K562 (cell line): ENCODE results near the gene PES1. TPM values are rescaled to one million over a fixed set of nuclear protein-coding genes. Genes with fewer than 3 reads are reported as not detected.

Source experiments
- ATAC-seq: fragments of 200-7000 bp; cut with Tn5 transposase; 3 replicates; pipeline ENCODE4 v1.9.1; 2020; ENCODE audit warnings: moderate library complexity
- BruUV-seq: library from RNA; stranded (reverse); fragments of 400-500 nt; replicated peaks from 2 replicates; lab custom pipeline; 2021; lab: Mats Ljungman, UMichigan
- CTCF ChIA-PET: fragments of 300-600 bp; formaldehyde crosslinking; extraction: SDS; loops from one replicate; lab custom pipeline; 2021; ENCODE audit warnings: low intra/inter-chr PET ratio; lab: Yijun Ruan, JAX
- POLR2A ChIA-PET: fragments of 300-600, 350-650 bp; sonication (Branson Sonifier 250); formaldehyde crosslinking; extraction: SDS; loops from one replicate; lab custom pipeline; 2021; ENCODE audit warnings: antibody characterized with exemption, inconsistent platforms; lab: Yijun Ruan, JAX
- DNase-seq, 4 experiments: peaks; one replicate each; pipeline versions ENCODE4 v3.0.0 to v3.0.0-alpha.2; 2011 to 2018; ENCODE audit warnings: low spot score in 3 of 4, mixed read lengths in 3 of 4; ENCODE audit errors: extremely low read depth in 1 of 4
- FAIRE-seq: peaks from 2 replicates; lab custom pipeline; 2011; peaks lifted over from hg19 to GRCh38; lab: Jason Lieb, UNC
- H2AFZ ChIP-seq: 2 replicates; pipeline ENCODE4 v1.6.0; 2011; ENCODE audit warnings: low read depth, low read length, control low read depth, inconsistent platforms
- H3K27ac ChIP-seq: fragments of 200-600 bp; 3 replicates; pipeline ENCODE4 v1.8.0; 2011; ENCODE audit warnings: low read depth, mild to moderate bottlenecking, control low read depth, inconsistent platforms, low read length, moderate library complexity, mixed read lengths; ENCODE audit errors: extremely low read depth
- H3K27me3 ChIP-seq, 2 experiments: fragments of 300-600 bp in 1 of 2; 2 replicates in 1 of 2; 3 replicates in 1 of 2; pipeline versions ENCODE4 v1.6.0 to v1.8.0; 2011; ENCODE audit warnings: inconsistent platforms in 2 of 2, low read length in 2 of 2, mild to moderate bottlenecking in 1 of 2, mixed read lengths in 1 of 2, moderate library complexity in 1 of 2; ENCODE audit not compliant: control insufficient read depth in 2 of 2, insufficient read depth in 2 of 2
- H3K36me3 ChIP-seq: fragments of 300-600 bp; 3 replicates; pipeline ENCODE4 v1.8.0; 2011; ENCODE audit warnings: mild to moderate bottlenecking, low read length, inconsistent platforms; ENCODE audit not compliant: control insufficient read depth, insufficient read depth
- H3K4me1 ChIP-seq, 2 experiments: fragments of 200-600 bp in 1 of 2; replicated peaks in 1 of 2; 2 replicates in 1 of 2; 3 replicates in 1 of 2; pipeline versions ENCODE4 v1.5.1 to v1.8.0; 2011; ENCODE audit warnings: inconsistent platforms in 2 of 2, low read length in 2 of 2, mild to moderate bottlenecking in 1 of 2, mixed read lengths in 1 of 2, moderate library complexity in 1 of 2; ENCODE audit not compliant: control insufficient read depth in 2 of 2, insufficient read depth in 2 of 2
- H3K4me2 ChIP-seq: 2 replicates; pipeline ENCODE4 v1.6.1; 2011; ENCODE audit warnings: low read length, control low read depth, inconsistent platforms, mixed read lengths; ENCODE audit not compliant: insufficient read depth
- H3K4me3 ChIP-seq: fragments of 200-600 bp; sonication (generic), shearing (Covaris generic); 2 replicates; pipeline ENCODE4 v1.5.1; 2016; ENCODE audit warnings: control low read depth, inconsistent platforms
- H3K79me2 ChIP-seq: fragments of 200-600 bp; 3 replicates; pipeline ENCODE4 v1.8.0; 2011; ENCODE audit warnings: low read length, inconsistent platforms; ENCODE audit not compliant: control insufficient read depth, insufficient read depth
- H3K9ac ChIP-seq, 2 experiments: 2 replicates each; pipeline versions ENCODE4 v1.6.0 to v1.6.1; 2011; ENCODE audit warnings: low read depth in 2 of 2, low read length in 2 of 2, control low read depth in 1 of 2, inconsistent platforms in 1 of 2, mild to moderate bottlenecking in 1 of 2, mixed read lengths in 1 of 2; ENCODE audit not compliant: insufficient read depth in 1 of 2
- H3K9me1 ChIP-seq: one replicate; pipeline ENCODE4 v1.6.0; 2011; ENCODE audit warnings: inconsistent platforms, mild to moderate bottlenecking, low read length, moderate library complexity; ENCODE audit not compliant: control insufficient read depth, insufficient read depth
- H3K9me3 ChIP-seq: replicated peaks from 2 replicates; pipeline ENCODE4 v1.5.1; 2011; ENCODE audit warnings: low read depth, low read length, inconsistent platforms; ENCODE audit not compliant: control insufficient read depth, insufficient read depth
- H4K20me1 ChIP-seq: replicated peaks from 2 replicates; pipeline ENCODE4 v1.6.1; 2011; ENCODE audit warnings: low read length, inconsistent platforms, mixed read lengths; ENCODE audit not compliant: control insufficient read depth, insufficient read depth
- ESRRB ChIP-seq: fragments of 250-450 bp; sonication (Bioruptor Pico); IDR thresholded peaks from 2 replicates; pipeline ENCODE4 v1.5.0; 2020; ENCODE audit warnings: mild to moderate bottlenecking, moderate library complexity, borderline replicate concordance
- NEUROD1 ChIP-seq: fragments of 150-350 bp; IDR thresholded peaks from 2 replicates; pipeline ENCODE4 v1.6.1; 2014; ENCODE audit warnings: borderline replicate concordance, low read length, low read depth; ENCODE audit not compliant: partially characterized antibody
- RBM22 ChIP-seq: fragments of 200-400 bp; formaldehyde crosslinking; IDR thresholded peaks from 2 replicates; pipeline ENCODE4 v1.6.1; 2018; ENCODE audit warnings: low read length, low read depth; ENCODE audit not compliant: poor library complexity, severe bottlenecking
- RBM39 ChIP-seq: fragments of 200-400 bp; formaldehyde crosslinking; optimal IDR thresholded peaks from 2 replicates; pipeline ENCODE3; 2018; ENCODE audit warnings: low read depth, low read length
- ZNF12 ChIP-seq: sonication (generic); formaldehyde crosslinking; IDR thresholded peaks from 2 replicates; pipeline ENCODE4 v1.4.0; 2020; ENCODE audit warnings: mild to moderate bottlenecking, missing genetic modification reagents
- ZNF121 ChIP-seq: sonication (generic); formaldehyde crosslinking; conservative IDR thresholded peaks from 2 replicates; pipeline ENCODE4 v1.8.0; 2022; ENCODE audit warnings: missing genetic modification reagents
- ZNF175 ChIP-seq: fragments of 200-800 bp; sonication (Bioruptor generic); IDR thresholded peaks from 2 replicates; pipeline ENCODE4 v1.6.1; 2016; ENCODE audit warnings: low read depth, mild to moderate bottlenecking, missing genetic modification characterization, missing compliant biosample characterization
- ZNF324 ChIP-seq: fragments of 250-450 bp; sonication (Bioruptor Pico); IDR thresholded peaks from 2 replicates; pipeline ENCODE4 v1.4.0; 2020; ENCODE audit warnings: mild to moderate bottlenecking
- WGBS: fragments of 100-300 bp; shearing (Covaris generic); methylation state at CpG from one replicate; pipeline ENCODE4 v1.1.6; 2016; ENCODE audit warnings: low coverage, mixed read lengths; ENCODE audit not compliant: insufficient coverage; ENCODE audit errors: missing lambda C conversion rate; 5-methylcytosine and 5-hydroxymethylcytosine counted together
- in situ Hi-C: fragments of 300-500 bp; cut with MboI; formaldehyde crosslinking; loops from 4 replicates; pipeline ENCODE4 v1.15.0; 2018; ENCODE audit warnings: inconsistent platforms, mixed read lengths
- intact Hi-C: fragments of 100-400 bp; cut with micrococcal nuclease; formaldehyde crosslinking; loops from 2 replicates; pipeline ENCODE4 v1.14.2; 2022
- polyA plus RNA-seq, 8 experiments: library from polyadenylated mRNA; depleted of rRNA in 4 of 8; stranded (reverse) in 5 of 8; unstranded in 3 of 8; fragments of >200 nt; fragmentation: Nextera tagmentation in 2 of 8; fragmentation: Illumina TruSeq in 1 of 8; extraction: Ambion mirVana in 2 of 8; extraction: Trizol in 1 of 8; gene quantifications; 2 replicates each; pipeline versions ENCODE4 v1.2.1 to v1.2.3, GENCODE V29; 2011 to 2014; ENCODE audit warnings: inconsistent platforms in 1 of 8, missing spikeins in 1 of 8
- total RNA-seq, 7 experiments: library from RNA; depleted of rRNA in 6 of 7; stranded (reverse); fragments of >200 nt in 6 of 7; fragmentation: Illumina TruSeq in 2 of 7; extraction: Trizol in 2 of 7; gene quantifications; 2 replicates each; pipeline versions ENCODE4 v1.2.1 to v1.2.3, GENCODE V29; 2011 to 2021; ENCODE audit warnings: low replicate concordance in 1 of 7

Gene PES1
- total and polyA plus RNA-seq, 9 of the 15 experiments (the other 6 are each of a cell fraction or from before 2014, with no cell fraction given), result 6.5 to 158 (median 94.3) TPM

DNA sequence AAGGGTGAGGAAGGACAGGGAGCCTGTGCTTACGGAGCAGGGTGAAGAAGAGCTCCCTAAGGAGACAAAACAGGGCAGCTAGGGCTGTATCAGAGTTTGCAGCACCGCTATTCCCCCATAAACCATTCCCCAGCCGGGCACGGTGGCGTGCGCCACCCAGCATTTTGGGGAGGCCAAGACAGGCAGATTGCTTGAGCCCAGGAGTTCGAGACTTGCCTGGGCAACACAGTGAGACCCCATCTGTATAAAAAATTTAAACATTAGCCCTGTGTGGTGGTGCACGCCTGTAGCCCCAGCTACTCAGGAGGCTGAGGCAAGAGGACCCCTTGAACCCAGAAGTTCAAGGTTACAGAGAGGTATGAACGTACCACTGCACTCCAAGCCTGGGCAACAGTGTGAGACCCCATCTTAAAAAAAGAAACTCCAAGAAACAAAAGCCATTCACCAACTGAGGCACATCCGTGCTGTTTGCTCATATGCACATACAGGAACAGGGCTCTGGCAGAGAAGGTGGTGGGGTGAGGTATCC, 22.0 kb downstream of the PES1 start:
- no peak overlapping the region for H3K9ac ChIP-seq
- peaks cover 0 to 8% of the 10 kb centered on the region in 2 experiments; a peak in 2 of 5 replicates for H3K4me1 ChIP-seq
- 19% methylated on average over 9 of the region's 10 CpGs for whole genome bisulfite sequencing
- in situ Hi-C loops, result no loop called here
- no peak for FAIRE-seq
- no peaks in the 10 kb centered on the region for H3K9me1 ChIP-seq
- H2AFZ ChIP-seq, result no peak overlapping the region
- TF ChIP-seq RBM39, result no peak
- peak; percentile 72 for TF ChIP-seq ZNF121 (CRISPR knock-in tag)
- TF ChIP-seq, all 486 proteins: peak for 1
- CTCF ChIA-PET, result no interaction called here
- no peaks in the 10 kb centered on the region for H3K36me3 ChIP-seq
- H3K4me2 ChIP-seq, result no peak overlapping the region
- no peak overlapping the region for H3K27ac ChIP-seq
- H3K9me3 ChIP-seq, result no peaks in the 10 kb centered on the region
- intact Hi-C loops, result no loop called here
- H3K27me3 ChIP-seq, result peaks cover 0 to 17% of the 10 kb centered on the region in 2 experiments; a peak in 3 of 5 replicates
- no peak for ATAC-seq
- H3K4me3 ChIP-seq, result no peak overlapping the region
- no peaks in the 10 kb centered on the region for H3K79me2 ChIP-seq
- POLR2A ChIA-PET, result interaction anchor here (0.8 to 1.4 kb wide), 2 partner anchors 10 to 14 kb away, joined by 4 to 7 read pairs; no protein-coding TSS in a partner anchor
- no peaks in the 10 kb centered on the region; the same call in none of the 2 replicates for H4K20me1 ChIP-seq
- BruUV-seq, result no TSS peak
- no peak for DNase-seq

- DNase-seq (no peak), FAIRE-seq (no peak), ATAC-seq (no peak)
- Histone ChIP-seq H3K27me3 (peaks cover 0 to 21% of the 10 kb centered on the region in 2 experiments; a peak in 3 of 5 replicates), H3K36me3 (no peaks in the 10 kb centered on the region), H3K9me1 (no peaks in the 10 kb centered on the region), H4K20me1 (no peaks in the 10 kb centered on the region; the same call in none of the 2 replicates), H3K79me2 (no peaks in the 10 kb centered on the region), H2AFZ (no peak overlapping the region), H3K4me3 (no peak overlapping the region), H3K9ac (no peak overlapping the region), H3K4me2 (no peak overlapping the region), H3K27ac (no peak overlapping the region), H3K4me1 (no peaks in the 10 kb centered on the region; a peak in 2 of 5 replicates), H3K9me3 (no peaks in the 10 kb centered on the region)
- WGBS, result 26% methylated on average over 9 of the region's 10 CpGs
- ChIA-PET CTCF (no interaction called here), POLR2A (interaction anchor here (0.6 kb wide), 1 partner anchor 1433 kb away, joined by 4 read pairs; no protein-coding TSS in a partner anchor)
- TF ChIP-seq ZNF324 (no peak), RBM22 (no peak), NEUROD1 (no peak), ESRRB (no peak), ZNF175 (no peak), ZNF12 (CRISPR knock-in tag) (peak; percentile 93)
- in situ Hi-C loops, result no loop called here
- intact Hi-C loops, result no loop called here
- BruUV-seq, result no TSS peak
Measured at GRCh38 chr22:30568137-30568805, 23.4 kb downstream of the PES1 start.
